AG04450 (cell line): ENCODE results near the gene F8. TPM values are rescaled to one million over a fixed set of nuclear protein-coding genes. Genes with fewer than 3 reads are reported as not detected.
"Not testable (repeated sequence)": the region's sequence is repeated elsewhere in the genome, so short reads cannot be mapped to it uniquely, and the experiment has no call there.

ENCODE experiments used
- CTCF ChIA-PET: fragments of 300-600, 350-600 bp; formaldehyde crosslinking; extraction: SDS; loops from one replicate; lab custom pipeline; 2022; ENCODE audit warnings: antibody characterized with exemption, inconsistent platforms; lab: Charles Lee
- POLR2A ChIA-PET: fragments of 350-600 bp; formaldehyde crosslinking; extraction: SDS; loops from one replicate; lab custom pipeline; 2021; ENCODE audit warnings: antibody characterized with exemption, inconsistent platforms; lab: Yijun Ruan, JAX
- DNase-seq: peaks from one replicate; pipeline ENCODE4 v3.0.0-alpha.2; 2011; ENCODE audit warnings: low read depth, low spot score
- H3K27ac ChIP-seq: one replicate; pipeline ENCODE4 v1.5.1; 2012; ENCODE audit warnings: low read depth, low read length, control low read depth
- H3K27me3 ChIP-seq: one replicate; pipeline ENCODE4 v1.6.0; 2012; ENCODE audit warnings: low read length; ENCODE audit not compliant: control insufficient read depth, insufficient read depth
- H3K4me3 ChIP-seq: 2 replicates; pipeline ENCODE4 v1.5.1; 2011; ENCODE audit warnings: mild to moderate bottlenecking, low read depth, low read length, control low read depth
- H3K9me3 ChIP-seq: 2 replicates; pipeline ENCODE4 v1.5.1; 2012; ENCODE audit warnings: low read length; ENCODE audit not compliant: control insufficient read depth, insufficient read depth
- polyA plus RNA-seq: library from polyadenylated mRNA; depleted of rRNA; stranded (reverse); fragments of >200 nt; gene quantifications from 2 replicates; pipeline ENCODE4 v1.2.3, GENCODE V29; 2011
- TF ChIP-seq, protein P1 (sequence below): IDR thresholded peaks from 2 replicates; pipeline ENCODE4 v1.5.1; 2011; ENCODE audit warnings: low read depth, low read length, control low read depth, inconsistent platforms

Gene F8
- polyA plus RNA-seq, 1 experiment = 1.4 TPM

DNA sequence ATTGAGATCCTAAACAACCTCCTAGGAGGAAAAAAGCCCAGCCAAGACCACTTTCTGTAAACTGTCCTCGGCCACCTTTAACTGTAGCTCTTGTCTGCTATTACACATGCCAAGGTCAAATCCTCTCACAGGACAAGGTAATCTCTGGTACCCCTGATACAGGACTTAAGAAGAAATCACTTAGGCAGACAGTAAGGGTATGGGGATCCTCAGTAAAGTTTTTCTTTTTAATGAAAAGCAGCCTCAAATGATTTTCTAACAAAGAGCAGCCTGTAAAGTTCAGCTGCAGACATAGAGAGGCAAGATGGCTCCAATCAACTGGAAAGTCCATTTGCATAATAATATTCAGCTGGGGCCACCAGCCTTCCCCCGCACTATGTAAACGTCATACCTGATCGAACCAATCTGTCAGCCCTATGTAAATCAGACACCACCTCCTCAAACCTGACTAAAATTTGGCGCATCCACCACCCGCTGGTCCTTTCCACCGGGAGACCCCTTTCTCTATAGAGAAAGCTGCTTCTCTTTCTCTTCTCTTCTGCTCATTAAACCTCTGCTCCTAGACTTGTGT is 202.7 kb downstream of the F8 start:
- no peak overlapping the region for H3K4me3 ChIP-seq
- ChIA-PET CTCF (no interaction called here), POLR2A (interaction anchor here (0.7 kb wide), 1 partner anchor 33 kb away, joined by 3 read pairs; no protein-coding TSS in a partner anchor)
- peaks cover 3% of the 10 kb centered on the region; the same call in 1 of the 2 replicates for H3K9me3 ChIP-seq
- DNase-seq = no peak
- TF ChIP-seq, protein P1, sequence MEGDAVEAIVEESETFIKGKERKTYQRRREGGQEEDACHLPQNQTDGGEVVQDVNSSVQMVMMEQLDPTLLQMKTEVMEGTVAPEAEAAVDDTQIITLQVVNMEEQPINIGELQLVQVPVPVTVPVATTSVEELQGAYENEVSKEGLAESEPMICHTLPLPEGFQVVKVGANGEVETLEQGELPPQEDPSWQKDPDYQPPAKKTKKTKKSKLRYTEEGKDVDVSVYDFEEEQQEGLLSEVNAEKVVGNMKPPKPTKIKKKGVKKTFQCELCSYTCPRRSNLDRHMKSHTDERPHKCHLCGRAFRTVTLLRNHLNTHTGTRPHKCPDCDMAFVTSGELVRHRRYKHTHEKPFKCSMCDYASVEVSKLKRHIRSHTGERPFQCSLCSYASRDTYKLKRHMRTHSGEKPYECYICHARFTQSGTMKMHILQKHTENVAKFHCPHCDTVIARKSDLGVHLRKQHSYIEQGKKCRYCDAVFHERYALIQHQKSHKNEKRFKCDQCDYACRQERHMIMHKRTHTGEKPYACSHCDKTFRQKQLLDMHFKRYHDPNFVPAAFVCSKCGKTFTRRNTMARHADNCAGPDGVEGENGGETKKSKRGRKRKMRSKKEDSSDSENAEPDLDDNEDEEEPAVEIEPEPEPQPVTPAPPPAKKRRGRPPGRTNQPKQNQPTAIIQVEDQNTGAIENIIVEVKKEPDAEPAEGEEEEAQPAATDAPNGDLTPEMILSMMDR = no peak
- no peak overlapping the region for H3K27ac ChIP-seq
- H3K27me3 ChIP-seq = no peaks in the 10 kb centered on the region

GRCh38 chrX:154818916-154819770 is 203.4 kb downstream of the F8 start:
- POLR2A ChIA-PET = interaction anchor here (0.7 kb wide), 1 partner anchor 32 kb away, joined by 3 read pairs; no protein-coding TSS in a partner anchor
- TF ChIP-seq, protein P1 = no peak

DNA sequence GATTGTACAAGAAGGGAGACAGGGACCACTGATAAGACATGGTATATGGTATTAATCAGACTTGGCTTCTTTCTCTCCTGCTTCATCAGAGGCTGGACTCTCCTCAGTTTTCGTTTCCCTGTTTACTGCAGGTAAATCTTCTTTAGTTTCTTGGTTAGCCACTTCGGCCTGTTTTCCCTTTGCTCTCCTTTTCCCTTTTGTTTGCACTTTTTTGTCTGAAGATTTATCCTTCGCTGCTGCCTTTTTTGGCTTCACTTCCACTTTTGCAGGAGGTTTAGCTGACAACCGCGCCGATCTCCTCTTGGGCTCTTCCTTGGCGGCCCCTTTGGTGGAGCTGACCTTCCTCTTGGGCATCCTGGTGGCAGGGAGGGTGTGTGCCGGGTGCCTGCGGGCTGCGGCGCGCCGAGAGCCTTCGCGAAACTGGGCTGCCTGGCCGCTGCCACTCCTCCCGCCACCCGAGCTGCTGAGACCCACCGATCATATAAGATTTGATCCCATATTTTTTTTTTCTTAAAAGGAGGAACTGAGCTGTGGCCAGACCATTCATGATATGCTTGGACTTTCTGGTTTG is 205.4 kb downstream of the F8 start:
- POLR2A ChIA-PET, H3K27me3 ChIP-seq, H3K9me3 ChIP-seq, H3K4me3 ChIP-seq, CTCF ChIA-PET, DNase-seq, H3K27ac ChIP-seq: not testable (repeated sequence)

More at GRCh38 chrX:154818916-154819770, 203.4 kb downstream of the F8 start:
- Histone ChIP-seq H3K4me3 (no peak overlapping the region), H3K27me3 (no peaks in the 10 kb centered on the region), H3K9me3 (peaks cover 3% of the 10 kb centered on the region; the same call in 1 of the 2 replicates), H3K27ac (no peak overlapping the region)
- CTCF ChIA-PET = interaction anchor here (0.7 kb wide), 1 partner anchor 580 kb away, joined by 3 read pairs; no protein-coding TSS in a partner anchor
- DNase-seq = no peak

GRCh38 chrX:154816326-154816898 is 206.1 kb downstream of the F8 start:
- H3K9me3 ChIP-seq, H3K27me3 ChIP-seq, H3K4me3 ChIP-seq, DNase-seq, POLR2A ChIA-PET, CTCF ChIA-PET, H3K27ac ChIP-seq: not testable (repeated sequence)

DNA sequence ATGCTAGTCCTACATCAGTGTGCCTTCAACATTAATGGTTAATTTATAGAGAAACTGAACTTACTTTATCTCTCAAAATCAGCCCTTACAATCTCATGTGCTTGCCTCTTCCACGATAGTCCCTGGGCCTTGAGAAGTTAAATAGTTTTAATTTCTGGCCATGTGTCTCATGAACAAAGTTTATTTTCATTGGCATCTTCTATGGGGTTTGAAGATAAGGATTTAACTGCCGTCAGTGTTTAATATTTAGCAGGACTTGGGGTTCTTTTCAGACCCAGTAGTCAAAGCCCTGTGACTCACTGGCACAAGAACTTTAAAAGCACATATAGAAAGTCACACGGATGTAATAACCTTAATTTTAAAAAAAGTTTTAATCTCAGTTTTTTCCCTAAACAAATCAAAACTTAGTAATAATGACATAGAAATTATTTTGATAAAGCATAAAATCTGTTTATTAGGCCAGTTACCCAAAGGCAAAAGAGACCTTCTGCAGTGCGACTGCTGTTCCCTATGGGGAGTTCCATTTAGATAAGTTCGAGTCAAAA is 207.2 kb downstream of the F8 start:
- TF ChIP-seq, protein P1 = no peak
- Histone ChIP-seq H3K27me3 (no peaks in the 10 kb centered on the region), H3K27ac (no peak overlapping the region), H3K9me3 (peaks cover 3% of the 10 kb centered on the region; the same call in 1 of the 2 replicates), H3K4me3 (no peak overlapping the region)
- no peak for DNase-seq
- POLR2A ChIA-PET = no interaction called here
- CTCF ChIA-PET = no interaction called here
